Activated CD4-positive, alpha-beta T cell treated with anti-CD3 and anti-CD28 coated beads, Interleukin-2, amount 10 ng/mL, durations not matched to agents 7 days and 5 days (primary cell): ENCODE results near the gene MPPED1. TPM values are rescaled to one million over a fixed set of nuclear protein-coding genes. Genes with fewer than 3 reads are reported as not detected.

Source experiments
- CTCF ChIA-PET: fragments of 350-600 bp; sonication (Branson Sonifier 250); formaldehyde crosslinking; loops from one replicate; lab custom pipeline; 2021; ENCODE audit warnings: antibody characterized with exemption; lab: Charles Lee
- POLR2A ChIA-PET: fragments of 350-600 bp; sonication (Branson Sonifier 250); formaldehyde crosslinking; loops from one replicate; lab custom pipeline; 2021; ENCODE audit warnings: antibody characterized with exemption; lab: Charles Lee
- DNase-seq: peaks from one replicate; pipeline ENCODE4 v3.0.0-alpha.2; 2020
- H3K27ac Mint-ChIP-seq: one replicate; pipeline ENCODE4 v1.8.0; 2021; ENCODE audit warnings: mild to moderate bottlenecking, moderate library complexity, mixed read lengths
- H3K27me3 Mint-ChIP-seq: one replicate; pipeline ENCODE4 v1.8.0; 2021; ENCODE audit warnings: mixed read lengths
- H3K36me3 Mint-ChIP-seq: one replicate; pipeline ENCODE4 v1.8.0; 2021; ENCODE audit warnings: low read depth, mixed read lengths
- H3K4me1 Mint-ChIP-seq: one replicate; pipeline ENCODE4 v1.8.0; 2021; ENCODE audit warnings: mixed read lengths
- H3K4me3 Mint-ChIP-seq: one replicate; pipeline ENCODE4 v1.8.0; 2021; ENCODE audit warnings: mild to moderate bottlenecking, moderate library complexity, mixed read lengths
- H3K9me3 Mint-ChIP-seq: one replicate; pipeline ENCODE4 v1.8.0; 2021; ENCODE audit warnings: mixed read lengths
- total RNA-seq, 2 experiments: library from RNA; stranded (reverse); gene quantifications; one replicate each; pipeline ENCODE4 v1.2.3, GENCODE V29; 2021

Gene MPPED1
- total RNA-seq, 2 experiments from 2014 or later, result not detected

DNA sequence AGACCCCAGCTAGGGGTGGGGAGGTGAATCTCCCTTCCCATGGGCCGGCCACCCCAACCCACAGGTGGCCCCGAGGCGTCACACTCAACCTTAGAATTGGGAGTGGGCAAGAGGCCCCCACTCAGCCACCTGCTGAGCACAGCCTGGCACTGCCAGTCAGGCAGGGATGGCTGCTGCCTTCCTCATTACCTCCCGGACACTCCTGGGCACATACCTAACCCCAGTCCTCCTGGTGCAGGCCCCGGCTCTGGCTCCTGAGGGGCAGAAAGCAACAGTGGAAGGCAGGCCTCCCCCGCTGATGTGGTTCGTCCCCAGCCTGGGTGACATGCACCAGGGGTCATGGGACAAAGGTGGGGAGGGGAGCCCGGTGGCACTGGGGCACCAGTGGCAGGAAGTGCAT is 103.6 kb downstream of the MPPED1 start:
- no peak overlapping the region for H3K27ac Mint-ChIP-seq
- peaks cover 3% of the 10 kb centered on the region for H3K27me3 Mint-ChIP-seq
- ChIA-PET POLR2A (no interaction called here), CTCF (no interaction called here)
- H3K36me3 Mint-ChIP-seq, result no peaks in the 10 kb centered on the region
- DNase-seq, result no peak
- H3K9me3 Mint-ChIP-seq, result no peaks in the 10 kb centered on the region
- peaks cover 2% of the 10 kb centered on the region for H3K4me1 Mint-ChIP-seq
- no peak overlapping the region for H3K4me3 Mint-ChIP-seq

- no peak for DNase-seq
- Mint-ChIP-seq H3K27me3 (peaks cover 3% of the 10 kb centered on the region), H3K9me3 (no peaks in the 10 kb centered on the region), H3K4me3 (no peak overlapping the region), H3K36me3 (no peaks in the 10 kb centered on the region), H3K27ac (no peak overlapping the region), H3K4me1 (peaks cover 2% of the 10 kb centered on the region)
- ChIA-PET CTCF (no interaction called here), POLR2A (no interaction called here)
Observed at GRCh38 chr22:43515902-43516301, 104.1 kb downstream of the MPPED1 start.

GRCh38 chr22:43516386-43516785 is 104.6 kb downstream of the MPPED1 start:
- H3K4me1 Mint-ChIP-seq, result peaks cover 2% of the 10 kb centered on the region
- ChIA-PET POLR2A (no interaction called here), CTCF (no interaction called here)
- no peaks in the 10 kb centered on the region for H3K36me3 Mint-ChIP-seq
- no peak overlapping the region for H3K27ac Mint-ChIP-seq
- no peak for DNase-seq
- no peaks in the 10 kb centered on the region for H3K9me3 Mint-ChIP-seq
- no peak overlapping the region for H3K4me3 Mint-ChIP-seq
- peaks cover 3% of the 10 kb centered on the region for H3K27me3 Mint-ChIP-seq

GRCh38 chr22:43516996-43517635 is 105.3 kb downstream of the MPPED1 start:
- Mint-ChIP-seq H3K27ac (no peak overlapping the region), H3K36me3 (no peaks in the 10 kb centered on the region), H3K9me3 (no peaks in the 10 kb centered on the region), H3K27me3 (peaks cover 3% of the 10 kb centered on the region), H3K4me3 (no peak overlapping the region), H3K4me1 (peaks cover 2% of the 10 kb centered on the region)
- ChIA-PET CTCF (interaction anchor here (0.6 kb wide), 2 partner anchors 9 to 140 kb away, joined by 3 to 7 read pairs; no protein-coding TSS in a partner anchor), POLR2A (no interaction called here)
- no peak for DNase-seq

DNA sequence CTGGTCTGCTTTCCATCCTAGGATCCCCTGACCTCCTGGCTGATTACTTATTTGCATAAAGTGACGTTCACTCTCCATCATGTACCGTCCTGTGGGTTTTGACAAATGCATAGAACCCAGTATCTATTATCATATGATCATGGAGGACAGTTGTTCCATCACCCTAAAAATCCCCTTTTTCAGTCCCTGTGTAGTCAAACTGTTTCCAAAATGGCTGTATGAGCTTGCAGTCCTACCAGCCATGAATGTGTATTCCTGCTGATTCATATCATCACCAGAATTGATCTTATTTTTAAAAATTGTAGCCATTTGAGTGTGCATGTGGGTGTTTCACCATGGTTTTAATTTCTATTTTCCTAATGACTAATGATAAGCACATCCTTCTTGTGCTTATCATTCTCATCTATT is 108.8 kb downstream of the MPPED1 start:
- Mint-ChIP-seq H3K27me3 (peaks cover 5% of the 10 kb centered on the region), H3K27ac (no peak overlapping the region), H3K4me1 (peaks cover 2% of the 10 kb centered on the region), H3K36me3 (no peaks in the 10 kb centered on the region), H3K4me3 (no peak overlapping the region), H3K9me3 (no peaks in the 10 kb centered on the region)
- DNase-seq, result no peak
- ChIA-PET POLR2A (interaction anchor here (0.6 kb wide), 1 partner anchor 1349 kb away, joined by 5 read pairs; no protein-coding TSS in a partner anchor), CTCF (interaction anchor here (0.7 kb wide), 1 partner anchor 211 kb away, joined by 4 read pairs; no protein-coding TSS in a partner anchor)

DNA sequence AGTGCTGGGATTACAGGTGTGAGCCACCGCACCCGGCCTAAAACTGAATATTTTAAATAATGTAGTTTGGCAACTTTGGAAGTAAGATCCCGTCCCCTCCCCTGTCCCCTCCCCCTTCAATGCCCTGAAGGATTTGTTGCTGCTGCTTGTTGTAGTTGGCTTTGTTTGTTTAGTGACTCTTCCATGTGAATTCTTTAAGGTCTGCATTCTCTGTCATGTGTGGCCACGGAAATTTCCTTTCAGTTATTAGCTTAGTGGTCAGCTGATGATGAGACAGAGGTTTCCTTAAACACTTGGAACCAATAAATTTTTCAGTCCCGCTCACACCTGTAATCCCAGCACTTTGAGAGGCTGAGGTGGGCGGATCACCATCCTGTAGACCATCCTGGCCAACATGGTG is 109.9 kb downstream of the MPPED1 start:
- Mint-ChIP-seq H3K4me1 (peaks cover 2% of the 10 kb centered on the region), H3K27ac (no peak overlapping the region), H3K4me3 (no peak overlapping the region), H3K9me3 (no peaks in the 10 kb centered on the region), H3K36me3 (no peaks in the 10 kb centered on the region), H3K27me3 (peaks cover 5% of the 10 kb centered on the region)
- ChIA-PET POLR2A (no interaction called here), CTCF (interaction anchor here (0.7 kb wide), 1 partner anchor 427 kb away, joined by 5 read pairs; no protein-coding TSS in a partner anchor)
- no peak for DNase-seq

GRCh38 chr22:43526117-43526655 is 114.4 kb downstream of the MPPED1 start:
- CTCF ChIA-PET, result no interaction called here
- no peak for DNase-seq
- Mint-ChIP-seq H3K9me3 (no peaks in the 10 kb centered on the region), H3K36me3 (no peaks in the 10 kb centered on the region), H3K4me1 (no peaks in the 10 kb centered on the region), H3K27ac (no peak overlapping the region), H3K27me3 (peaks cover 2% of the 10 kb centered on the region), H3K4me3 (no peak overlapping the region)
- POLR2A ChIA-PET, result no interaction called here

DNA sequence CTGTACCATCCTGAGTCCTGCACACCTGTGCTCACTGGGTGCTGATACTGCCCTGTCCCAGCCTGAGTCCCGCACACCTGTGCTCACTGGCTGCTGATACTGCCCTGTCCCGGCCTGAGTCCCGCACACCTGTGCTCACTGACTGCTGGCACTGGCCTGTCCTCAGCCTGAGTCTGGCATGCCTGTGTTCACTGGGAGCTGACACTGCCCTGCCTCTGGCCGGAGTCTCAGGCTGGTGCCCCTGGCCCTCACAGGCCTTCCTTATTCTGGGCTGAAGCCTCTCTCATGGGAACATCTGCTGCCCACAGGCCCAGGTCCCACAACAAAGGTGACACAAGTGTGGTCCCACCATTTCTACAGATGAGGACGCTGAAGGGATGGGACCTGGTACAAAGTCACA is 115.1 kb downstream of the MPPED1 start:
- ChIA-PET CTCF (no interaction called here), POLR2A (no interaction called here)
- H3K4me1 Mint-ChIP-seq, result no peaks in the 10 kb centered on the region
- peaks cover 2% of the 10 kb centered on the region for H3K27me3 Mint-ChIP-seq
- H3K27ac Mint-ChIP-seq, result no peak overlapping the region
- H3K4me3 Mint-ChIP-seq, result no peak overlapping the region
- H3K36me3 Mint-ChIP-seq, result no peaks in the 10 kb centered on the region
- no peaks in the 10 kb centered on the region for H3K9me3 Mint-ChIP-seq
- no peak for DNase-seq

DNA sequence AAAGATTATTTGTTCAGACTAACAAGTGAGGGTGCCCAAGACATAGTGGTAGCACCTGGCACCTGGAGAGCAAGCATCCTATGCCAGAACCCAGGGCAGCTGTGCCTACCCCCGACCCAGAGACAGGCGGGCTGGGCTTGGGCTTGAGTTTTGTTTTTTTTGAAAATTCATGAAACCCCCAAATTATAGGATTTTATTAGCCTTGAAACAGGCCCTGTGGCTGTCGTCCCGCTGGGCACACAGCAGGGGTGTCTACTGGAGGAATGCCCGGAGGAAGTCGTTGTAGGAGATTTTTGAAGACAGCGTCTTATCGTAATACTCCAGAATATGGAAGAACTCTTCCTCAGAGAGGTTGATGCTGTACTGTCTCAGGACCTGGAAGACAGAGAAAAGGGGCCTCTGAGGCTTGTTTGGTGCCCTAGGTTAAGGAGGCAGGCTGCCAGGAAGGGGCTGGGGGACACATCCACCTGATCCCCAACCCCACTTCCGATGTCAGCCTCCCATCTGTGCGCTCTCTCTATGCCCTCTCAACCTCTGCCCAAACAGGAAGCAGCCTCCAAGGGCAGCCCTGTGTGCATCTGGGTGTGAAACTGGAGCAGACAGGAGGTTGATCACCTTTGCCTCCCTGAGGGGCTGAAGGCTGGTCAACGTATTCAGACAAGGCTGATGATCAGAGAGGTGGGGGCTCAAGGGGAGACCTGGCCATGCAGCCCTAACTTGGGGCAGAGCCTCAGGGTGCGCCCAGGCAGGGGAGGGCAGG is 117.0 kb downstream of the MPPED1 start:
- ChIA-PET POLR2A (no interaction called here), CTCF (no interaction called here)
- Mint-ChIP-seq H3K4me3 (no peak overlapping the region), H3K36me3 (no peaks in the 10 kb centered on the region), H3K27ac (no peak overlapping the region), H3K9me3 (no peaks in the 10 kb centered on the region), H3K27me3 (peaks cover 2% of the 10 kb centered on the region), H3K4me1 (no peaks in the 10 kb centered on the region)
- DNase-seq, result no peak

GRCh38 chr22:43529461-43529860 is 117.6 kb downstream of the MPPED1 start:
- Mint-ChIP-seq H3K27me3 (peaks cover 2% of the 10 kb centered on the region), H3K27ac (no peak overlapping the region), H3K9me3 (no peaks in the 10 kb centered on the region), H3K36me3 (no peaks in the 10 kb centered on the region), H3K4me3 (no peak overlapping the region), H3K4me1 (no peaks in the 10 kb centered on the region)
- CTCF ChIA-PET, result no interaction called here
- no peak for DNase-seq
- POLR2A ChIA-PET, result no interaction called here

GRCh38 chr22:43529934-43530333 is 118.1 kb downstream of the MPPED1 start:
- no peak for DNase-seq
- H3K4me3 Mint-ChIP-seq, result no peak overlapping the region
- H3K9me3 Mint-ChIP-seq, result no peaks in the 10 kb centered on the region
- CTCF ChIA-PET, result no interaction called here
- no peak overlapping the region for H3K27ac Mint-ChIP-seq
- peaks cover 1% of the 10 kb centered on the region for H3K27me3 Mint-ChIP-seq
- H3K4me1 Mint-ChIP-seq, result no peaks in the 10 kb centered on the region
- POLR2A ChIA-PET, result no interaction called here
- H3K36me3 Mint-ChIP-seq, result no peaks in the 10 kb centered on the region

GRCh38 chr22:43530349-43531201 is 118.8 kb downstream of the MPPED1 start:
- no peak for DNase-seq
- H3K27ac Mint-ChIP-seq, result no peak overlapping the region
- H3K4me1 Mint-ChIP-seq, result no peaks in the 10 kb centered on the region
- H3K9me3 Mint-ChIP-seq, result no peaks in the 10 kb centered on the region
- no peaks in the 10 kb centered on the region for H3K36me3 Mint-ChIP-seq
- POLR2A ChIA-PET, result no interaction called here
- CTCF ChIA-PET, result no interaction called here
- H3K27me3 Mint-ChIP-seq, result no peaks in the 10 kb centered on the region
- H3K4me3 Mint-ChIP-seq, result no peak overlapping the region
